Natural killer cell (primary cell): Measurements from ENCODE around the gene CCDC102B. TPM values are rescaled to one million over a fixed set of nuclear protein-coding genes. Genes with fewer than 3 reads are reported as not detected.

Source experiments
- ATAC-seq, 3 donors: fragments of 150-1000 bp in 2 of 3; fragments of 200-7000 bp in 1 of 3; cut with Tn5 transposase; 1 replicate in 1 of 3; 2 replicates in 2 of 3; pipeline ENCODE4 v1.10.0; 2021; ENCODE audit warnings: mild to moderate bottlenecking in 2 of 3, moderate library complexity in 2 of 3
- DNase-seq, 2 donors: peaks; one replicate each; pipeline versions ENCODE4 v3.0.0 to v3.0.0-alpha.2; 2013 to 2021; ENCODE audit warnings: mixed read lengths in 1 of 2
- H3K27ac ChIP-seq: one replicate; pipeline ENCODE4 v1.5.1; 2013; ENCODE audit warnings: mild to moderate bottlenecking, low read length
- H3K27me3 ChIP-seq: one replicate; pipeline ENCODE4 v1.6.1; 2013; ENCODE audit warnings: low read length; ENCODE audit not compliant: control insufficient read depth, insufficient read depth
- H3K36me3 ChIP-seq: one replicate; pipeline ENCODE4 v1.6.1; 2013; ENCODE audit warnings: low read length; ENCODE audit not compliant: control insufficient read depth, insufficient read depth
- H3K4me1 ChIP-seq: one replicate; pipeline ENCODE4 v1.6.1; 2013; ENCODE audit warnings: low read length; ENCODE audit not compliant: control insufficient read depth, insufficient read depth
- H3K4me3 ChIP-seq: one replicate; pipeline ENCODE4 v1.5.1; 2013; ENCODE audit warnings: low read length
- H3K9me3 ChIP-seq: one replicate; pipeline ENCODE4 v1.6.1; 2013; ENCODE audit warnings: low read length; ENCODE audit not compliant: control insufficient read depth, insufficient read depth
- H3K27ac Mint-ChIP-seq, 2 donors: one replicate each; pipeline ENCODE4 v1.8.0; 2022; ENCODE audit warnings: mild to moderate bottlenecking in 2 of 2, mixed read lengths in 2 of 2, moderate library complexity in 1 of 2
- H3K27me3 Mint-ChIP-seq, 2 donors: one replicate each; pipeline ENCODE4 v1.8.0; 2022; ENCODE audit warnings: low read depth in 2 of 2, mixed read lengths in 2 of 2
- H3K36me3 Mint-ChIP-seq: one replicate; pipeline ENCODE4 v1.8.0; 2022; ENCODE audit warnings: mixed read lengths
- H3K4me1 Mint-ChIP-seq, 2 donors: one replicate each; pipeline ENCODE4 v1.8.0; 2022; ENCODE audit warnings: mixed read lengths in 2 of 2
- H3K4me3 Mint-ChIP-seq: one replicate; pipeline ENCODE4 v1.8.0; 2022; ENCODE audit warnings: mild to moderate bottlenecking, moderate library complexity, mixed read lengths
- H3K9me3 Mint-ChIP-seq, 2 donors: one replicate each; pipeline ENCODE4 v1.8.0; 2022; ENCODE audit warnings: mixed read lengths in 2 of 2
- WGBS: methylation state at CpG from one replicate; pipeline ENCODE4 v1.1.7; 2013; ENCODE audit warnings: missing lambda C conversion rate; ENCODE audit not compliant: insufficient coverage; 5-methylcytosine and 5-hydroxymethylcytosine counted together
- intact Hi-C: fragments of 100-400 bp; cut with micrococcal nuclease; formaldehyde crosslinking; loops from one replicate; pipeline ENCODE4 v1.14.2; 2022
- total RNA-seq, 4 donors: library from RNA; stranded (reverse); fragments of 120-200 nt in 1 of 4; gene quantifications; one replicate each; pipeline versions ENCODE4 v1.2.3 to v1.2.4, GENCODE V29; 2013 to 2022
- TF ChIP-seq, protein P1 (sequence below): fragments of 200-600 bp; IDR thresholded peaks from one replicate; pipeline ENCODE4 v1.8.0; 2022; ENCODE audit warnings: antibody characterized with exemption

Gene CCDC102B
- total RNA-seq, 3 donors from 2014 or later (not counting 1 experiment from before 2014, with no cell fraction given) = 6.9 to 9.9 (median 8.9) TPM

DNA sequence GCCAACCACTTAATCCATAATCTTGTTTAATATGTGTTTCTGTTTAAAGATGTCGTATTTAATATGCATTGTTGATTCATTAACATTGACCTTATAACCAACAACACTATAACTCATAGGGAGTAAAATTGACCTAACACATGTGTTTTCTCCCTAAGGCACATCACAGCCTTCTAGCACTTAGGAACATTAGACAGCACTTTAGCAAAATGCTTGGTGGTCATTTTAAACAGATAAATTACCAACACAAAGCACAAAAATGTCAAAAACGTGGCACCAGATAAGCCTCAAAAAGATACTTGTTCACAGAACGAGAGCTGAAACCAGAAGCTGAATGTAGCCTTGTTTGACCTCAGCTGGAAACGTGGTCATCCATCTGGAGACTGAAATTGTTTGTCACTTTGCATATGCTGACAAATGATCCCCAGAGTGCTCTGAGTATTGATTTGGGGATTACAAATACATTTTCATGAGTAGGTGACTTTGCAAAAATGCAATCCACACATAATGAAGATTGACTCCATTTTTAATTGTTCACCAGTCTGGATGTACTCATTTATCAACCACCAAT is 139.2 kb downstream of the CCDC102B start:
- Histone ChIP-seq H3K27ac (no peak overlapping the region), H3K36me3 (no peaks in the 10 kb centered on the region), H3K4me3 (no peak overlapping the region), H3K9me3 (no peaks in the 10 kb centered on the region), H3K27me3 (no peaks in the 10 kb centered on the region), H3K4me1 (no peaks in the 10 kb centered on the region)
- DNase-seq (no peak), ATAC-seq (no peak)
- WGBS = 73% methylated on average over 3 of the region's 4 CpGs
- TF ChIP-seq, protein P1, sequence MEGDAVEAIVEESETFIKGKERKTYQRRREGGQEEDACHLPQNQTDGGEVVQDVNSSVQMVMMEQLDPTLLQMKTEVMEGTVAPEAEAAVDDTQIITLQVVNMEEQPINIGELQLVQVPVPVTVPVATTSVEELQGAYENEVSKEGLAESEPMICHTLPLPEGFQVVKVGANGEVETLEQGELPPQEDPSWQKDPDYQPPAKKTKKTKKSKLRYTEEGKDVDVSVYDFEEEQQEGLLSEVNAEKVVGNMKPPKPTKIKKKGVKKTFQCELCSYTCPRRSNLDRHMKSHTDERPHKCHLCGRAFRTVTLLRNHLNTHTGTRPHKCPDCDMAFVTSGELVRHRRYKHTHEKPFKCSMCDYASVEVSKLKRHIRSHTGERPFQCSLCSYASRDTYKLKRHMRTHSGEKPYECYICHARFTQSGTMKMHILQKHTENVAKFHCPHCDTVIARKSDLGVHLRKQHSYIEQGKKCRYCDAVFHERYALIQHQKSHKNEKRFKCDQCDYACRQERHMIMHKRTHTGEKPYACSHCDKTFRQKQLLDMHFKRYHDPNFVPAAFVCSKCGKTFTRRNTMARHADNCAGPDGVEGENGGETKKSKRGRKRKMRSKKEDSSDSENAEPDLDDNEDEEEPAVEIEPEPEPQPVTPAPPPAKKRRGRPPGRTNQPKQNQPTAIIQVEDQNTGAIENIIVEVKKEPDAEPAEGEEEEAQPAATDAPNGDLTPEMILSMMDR = no peak
- Mint-ChIP-seq H3K4me1 (no peaks in the 10 kb centered on the region), H3K36me3 (no peaks in the 10 kb centered on the region), H3K27ac (no peak overlapping the region), H3K27me3 (no peaks in the 10 kb centered on the region), H3K4me3 (no peak overlapping the region), H3K9me3 (peaks cover 4 to 6% of the 10 kb centered on the region in 2 donors)
- intact Hi-C loops = no loop called here

DNA sequence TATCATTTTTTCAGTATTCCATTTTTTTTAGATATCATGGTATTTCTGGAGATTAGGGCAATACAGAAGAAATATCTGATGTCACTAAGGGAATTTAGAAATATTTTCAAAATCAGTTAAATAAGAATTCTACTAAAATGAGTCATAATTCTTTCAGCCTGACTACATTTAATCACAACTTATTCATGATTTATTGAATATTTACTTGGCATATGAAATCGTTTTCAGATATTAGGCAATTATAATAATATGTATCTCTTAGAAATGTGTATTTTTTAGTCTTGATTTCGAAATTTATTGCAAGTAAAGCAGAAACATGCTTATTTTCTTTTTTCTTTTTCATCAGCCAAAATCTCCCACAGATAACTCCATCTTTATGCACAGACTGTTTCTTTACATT is 142.2 kb downstream of the CCDC102B start:
- TF ChIP-seq, protein P1 = no peak
- no peaks in the 10 kb centered on the region for H3K27me3 Mint-ChIP-seq
- peaks cover 2 to 4% of the 10 kb centered on the region in 2 donors for H3K9me3 Mint-ChIP-seq
- no peak overlapping the region for H3K27ac Mint-ChIP-seq
- DNase-seq = no peak
- Histone ChIP-seq H3K27me3 (no peaks in the 10 kb centered on the region), H3K27ac (no peak overlapping the region), H3K4me3 (no peak overlapping the region), H3K36me3 (no peaks in the 10 kb centered on the region), H3K9me3 (no peaks in the 10 kb centered on the region), H3K4me1 (no peaks in the 10 kb centered on the region)
- no peaks in the 10 kb centered on the region for H3K4me1 Mint-ChIP-seq
- H3K36me3 Mint-ChIP-seq = no peaks in the 10 kb centered on the region
- WGBS = no CpG with 5 or more reads among the region's 2 CpGs
- intact Hi-C loops = no loop called here
- H3K4me3 Mint-ChIP-seq = no peak overlapping the region
- no peak for ATAC-seq

DNA sequence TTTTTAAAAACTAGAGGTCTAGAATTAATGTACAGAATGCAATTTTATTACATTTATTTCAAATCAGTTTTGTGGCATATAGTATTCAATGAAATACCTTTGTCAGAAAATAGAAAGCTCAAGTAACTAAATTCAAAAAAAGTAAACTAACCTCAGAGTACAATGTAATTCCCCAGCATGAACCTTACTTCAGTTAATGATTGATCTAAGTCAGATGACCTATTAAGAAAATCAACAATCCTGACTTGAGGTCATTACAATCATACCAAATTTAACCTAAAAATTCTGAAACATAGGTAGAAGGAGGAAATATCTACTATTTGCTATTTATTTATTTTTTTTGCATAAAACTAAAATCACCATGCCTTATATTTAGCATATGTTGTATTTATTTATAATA is 142.9 kb downstream of the CCDC102B start:
- no peaks in the 10 kb centered on the region for H3K36me3 Mint-ChIP-seq

More for the DNA sequence above, 142.9 kb downstream of the CCDC102B start:
- Histone ChIP-seq H3K36me3 (no peaks in the 10 kb centered on the region), H3K27me3 (no peaks in the 10 kb centered on the region), H3K9me3 (no peaks in the 10 kb centered on the region), H3K4me3 (no peak overlapping the region), H3K27ac (no peak overlapping the region), H3K4me1 (no peaks in the 10 kb centered on the region)
- ATAC-seq = no peak
- Mint-ChIP-seq H3K9me3 (peaks cover 0 to 2% of the 10 kb centered on the region in 2 donors), H3K27ac (no peak overlapping the region), H3K4me3 (no peak overlapping the region), H3K4me1 (no peaks in the 10 kb centered on the region), H3K27me3 (no peaks in the 10 kb centered on the region)
- DNase-seq = no peak
- intact Hi-C loops = no loop called here
- TF ChIP-seq, protein P1 = no peak
